ENCODE measurements around the gene IFT25.
"Not testable (repeated sequence)": the region's sequence is repeated elsewhere in the genome, so short reads cannot be mapped to it uniquely, and the experiment has no call there.

Gene IFT25

DNA sequence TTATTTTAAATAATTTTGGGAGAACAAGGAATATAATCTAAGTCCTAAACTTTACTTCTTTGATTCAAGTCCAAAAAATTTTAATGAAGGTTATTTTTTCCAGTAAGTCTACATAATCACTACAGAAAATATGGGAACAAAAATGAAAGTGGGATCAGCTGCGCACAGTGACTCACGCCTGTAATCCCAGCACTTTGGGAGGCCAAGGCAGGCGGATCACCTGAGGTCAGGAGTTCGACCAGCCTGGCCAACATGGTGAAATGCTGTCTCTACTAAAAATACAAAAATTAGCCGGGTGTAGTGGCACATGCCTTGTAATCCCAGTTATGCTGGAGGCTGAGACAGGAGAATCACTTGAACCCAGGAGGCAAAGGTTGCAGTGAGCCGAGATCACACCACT is 61.9 kb downstream of the IFT25 start:
- DNase-seq = not testable (repeated sequence)

GRCh38 chr1:53881853-53882252 is 63.6 kb downstream of the IFT25 start:
- DNase-seq = not testable (repeated sequence)

DNA sequence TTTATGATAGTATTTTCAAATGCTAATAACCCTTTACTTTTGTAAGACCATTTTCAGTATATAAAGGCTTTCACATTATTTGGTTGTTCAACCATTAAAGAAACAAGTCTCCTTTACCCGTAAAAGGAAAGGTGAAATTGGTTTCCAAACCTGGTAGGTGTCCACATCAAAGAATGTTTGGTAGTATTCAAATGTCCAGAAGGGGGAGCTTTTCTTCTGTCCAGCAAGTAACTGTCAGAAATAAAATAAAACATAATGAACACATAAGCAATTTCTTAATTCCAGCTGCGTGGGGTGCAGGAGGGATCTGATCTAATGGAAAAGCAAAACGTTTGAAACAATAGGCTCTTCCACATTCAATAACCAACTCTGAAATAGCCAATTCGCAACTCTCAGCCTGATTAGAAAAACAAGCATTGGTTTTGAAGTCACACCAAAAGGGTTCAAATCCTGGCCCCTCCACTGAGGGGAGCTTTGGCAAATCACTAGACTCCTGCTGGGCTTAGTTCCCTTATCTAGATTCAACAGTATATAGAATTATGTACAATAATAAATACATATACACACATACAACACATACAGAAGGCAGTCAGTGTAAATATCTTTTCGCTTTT is 66.9 kb downstream of the IFT25 start:
- no peak for DNase-seq

- DNase-seq = not testable (repeated sequence)
These were observed 70.3 kb downstream of the IFT25 start for GRCh38 chr1:53875150-53875549.

- DNase-seq = no peak
These were observed 73.6 kb downstream of the IFT25 start for GRCh38 chr1:53871773-53872484.
